Measurements from ENCODE around the gene KRTAP5-9. TPM values are rescaled to one million over a fixed set of nuclear protein-coding genes. Genes with fewer than 3 reads are reported as not detected.
"Not testable (repeated sequence)": the region's sequence is repeated elsewhere in the genome, so short reads cannot be mapped to it uniquely, and the experiment has no call there.

Gene KRTAP5-9
- total RNA-seq, 4 donors from 2014 or later: 0.54 TPM; not detected in 3

- intact Hi-C loops (cut with DNase I): no loop called here
- 7 to 19% methylated on average over 8 of the region's 8 CpGs for WGBS, 2 donors
- H3K27ac ChIP-seq: no peak overlapping the region
- DNase-seq: peak; percentile 76 to 80
- TF ChIP-seq POLR2A (IDR thresholded peaks at IDR 0.05) (no peak), CTCF (IDR thresholded peaks at IDR 0.05) (peak; percentile 67 to 92 (median 70))
- no peaks in the 10 kb centered on the region for H3K4me1 ChIP-seq
- no peaks in the 10 kb centered on the region for H3K36me3 ChIP-seq
- H3K27me3 ChIP-seq: no peaks in the 10 kb centered on the region
- H3K9me3 ChIP-seq: no peaks in the 10 kb centered on the region
- no peak overlapping the region for H3K4me3 ChIP-seq (replicated peaks in 1 of 3)
Measured at GRCh38 chr11:71580057-71581003, 32.1 kb downstream of the KRTAP5-9 start.

- no peak overlapping the region for H3K27ac ChIP-seq
- H3K4me1 ChIP-seq: no peaks in the 10 kb centered on the region
- no peaks in the 10 kb centered on the region for H3K9me3 ChIP-seq
- 76 to 87% methylated on average over 4 of the region's 4 CpGs for WGBS, 2 donors
- intact Hi-C loops (cut with DNase I): no loop called here
- H3K4me3 ChIP-seq (replicated peaks in 1 of 3): no peak overlapping the region
- no peaks in the 10 kb centered on the region for H3K27me3 ChIP-seq
- DNase-seq: no peak
- TF ChIP-seq CTCF (IDR thresholded peaks at IDR 0.05) (no peak), POLR2A (IDR thresholded peaks at IDR 0.05) (no peak)
- no peaks in the 10 kb centered on the region for H3K36me3 ChIP-seq
Measured at GRCh38 chr11:71581826-71582225, 33.6 kb downstream of the KRTAP5-9 start.

- intact Hi-C loops (cut with DNase I): no loop called here
- Histone ChIP-seq H3K9me3 (no peaks in the 10 kb centered on the region), H3K27me3 (no peaks in the 10 kb centered on the region), H3K4me3 (replicated peaks in 1 of 3) (no peak within 1 kb of the TSS), H3K36me3 (no peaks in the 10 kb centered on the region), H3K27ac (no peak within 1 kb of the TSS), H3K4me1 (no peaks in the 10 kb centered on the region)
- DNase-seq: no peak
- TF ChIP-seq POLR2A (IDR thresholded peaks at IDR 0.05) (no peak), CTCF (IDR thresholded peaks at IDR 0.05) (no peak)
- WGBS, 2 donors: 90 to 93% methylated on average over 2 to 3 of the region's 3 CpGs
Measured at GRCh38 chr11:71582309-71582895, 34.2 kb downstream of the KRTAP5-9 start, which contains the start of gene KRTAP5-11. Gene KRTAP5-11, minus strand, starts transcription at chr11:71582875. Its CDS starts 38 bp downstream, at chr11:71582837.

- H3K27me3 ChIP-seq; H3K4me3 ChIP-seq (replicated peaks in 1 of 3); H3K9me3 ChIP-seq; intact Hi-C loops (cut with DNase I); H3K4me1 ChIP-seq; DNase-seq; H3K36me3 ChIP-seq; H3K27ac ChIP-seq: not testable (repeated sequence)
- 88 to 89% methylated on average over 2 of the region's 2 CpGs for WGBS, 2 donors
Measured at GRCh38 chr11:71582969-71583368, 34.7 kb downstream of the KRTAP5-9 start.

GRCh38 chr11:71585673-71586072 lies 37.5 kb downstream of the KRTAP5-9 start:
- H3K4me3 ChIP-seq (replicated peaks in 1 of 3); intact Hi-C loops (cut with DNase I); H3K27me3 ChIP-seq; H3K36me3 ChIP-seq; H3K4me1 ChIP-seq; H3K9me3 ChIP-seq; DNase-seq; H3K27ac ChIP-seq: not testable (repeated sequence)
- 90% methylated on average over 5 of the region's 5 CpGs for WGBS, 2 donors

GRCh38 chr11:71588314-71588713 lies 40.1 kb downstream of the KRTAP5-9 start:
- intact Hi-C loops (cut with DNase I); H3K27ac ChIP-seq: not testable (repeated sequence)
- 67 to 75% methylated on average over 4 of the region's 4 CpGs for WGBS, 2 donors

More at GRCh38 chr11:71588314-71588713, 40.1 kb downstream of the KRTAP5-9 start:
- H3K27me3 ChIP-seq; H3K36me3 ChIP-seq; H3K9me3 ChIP-seq; DNase-seq; H3K4me3 ChIP-seq (replicated peaks in 1 of 3); H3K4me1 ChIP-seq: not testable (repeated sequence)

All from thyroid gland (tissue), 4 donors.